GM21529 (cell line): Measurements from ENCODE around the gene LMNA.

Experiments used
- ATAC-seq: cut with Tn5 transposase; IDR thresholded peaks from one replicate; pipeline ENCODE4 v1.9.1; 2021; ENCODE audit not compliant: unreplicated experiment

The LMNA gene

DNA sequence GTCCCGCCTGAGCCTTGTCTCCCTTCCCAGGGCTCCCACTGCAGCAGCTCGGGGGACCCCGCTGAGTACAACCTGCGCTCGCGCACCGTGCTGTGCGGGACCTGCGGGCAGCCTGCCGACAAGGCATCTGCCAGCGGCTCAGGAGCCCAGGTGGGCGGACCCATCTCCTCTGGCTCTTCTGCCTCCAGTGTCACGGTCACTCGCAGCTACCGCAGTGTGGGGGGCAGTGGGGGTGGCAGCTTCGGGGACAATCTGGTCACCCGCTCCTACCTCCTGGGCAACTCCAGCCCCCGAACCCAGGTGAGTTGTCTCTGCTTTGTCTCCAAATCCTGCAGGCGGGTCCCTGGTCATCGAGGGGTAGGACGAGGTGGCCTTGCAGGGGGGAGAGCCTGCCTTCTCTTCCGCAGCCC, 24.0 kb downstream of the LMNA start:
- ATAC-seq = no peak

DNA sequence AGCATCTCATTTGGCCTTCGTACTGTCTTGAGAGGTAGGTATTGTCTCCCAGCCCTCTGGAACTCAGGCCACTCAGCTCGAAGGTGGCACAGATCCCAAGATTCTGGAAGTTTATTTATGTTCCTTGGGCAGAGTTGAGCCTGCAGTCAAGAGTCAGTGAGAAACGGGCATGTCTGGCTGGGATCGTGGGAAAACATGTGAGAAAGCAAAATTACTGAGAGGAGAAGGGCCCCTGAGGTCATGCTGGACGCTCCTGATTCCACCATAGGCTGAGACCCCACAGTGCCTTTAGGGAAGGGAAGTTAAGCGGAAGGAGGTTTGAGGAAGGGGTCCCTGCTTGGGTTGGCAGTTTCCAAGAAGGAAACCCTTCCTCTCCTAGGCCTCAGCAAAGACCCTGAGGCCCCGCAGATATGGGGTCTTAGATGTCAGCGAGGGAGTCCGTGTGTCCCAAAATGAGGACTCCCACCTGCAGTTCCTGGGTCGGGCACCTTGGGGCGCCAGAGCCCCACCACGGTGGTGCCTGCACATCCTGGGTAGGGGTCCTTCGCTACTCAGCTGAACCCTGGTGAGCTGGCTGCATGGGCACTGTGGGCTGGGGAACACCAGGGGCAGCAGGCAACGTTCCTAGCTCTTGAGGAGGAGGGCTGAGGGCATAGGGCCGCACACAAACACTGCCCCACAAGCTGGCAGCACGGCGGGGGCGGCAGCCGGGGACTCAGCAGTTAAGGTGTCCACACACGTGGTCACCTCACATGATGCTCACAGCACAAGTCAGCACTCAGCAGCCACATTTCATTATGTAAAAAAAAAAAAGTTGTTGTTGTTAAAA, 26.6 kb downstream of the LMNA start:
- ATAC-seq = no peak

DNA sequence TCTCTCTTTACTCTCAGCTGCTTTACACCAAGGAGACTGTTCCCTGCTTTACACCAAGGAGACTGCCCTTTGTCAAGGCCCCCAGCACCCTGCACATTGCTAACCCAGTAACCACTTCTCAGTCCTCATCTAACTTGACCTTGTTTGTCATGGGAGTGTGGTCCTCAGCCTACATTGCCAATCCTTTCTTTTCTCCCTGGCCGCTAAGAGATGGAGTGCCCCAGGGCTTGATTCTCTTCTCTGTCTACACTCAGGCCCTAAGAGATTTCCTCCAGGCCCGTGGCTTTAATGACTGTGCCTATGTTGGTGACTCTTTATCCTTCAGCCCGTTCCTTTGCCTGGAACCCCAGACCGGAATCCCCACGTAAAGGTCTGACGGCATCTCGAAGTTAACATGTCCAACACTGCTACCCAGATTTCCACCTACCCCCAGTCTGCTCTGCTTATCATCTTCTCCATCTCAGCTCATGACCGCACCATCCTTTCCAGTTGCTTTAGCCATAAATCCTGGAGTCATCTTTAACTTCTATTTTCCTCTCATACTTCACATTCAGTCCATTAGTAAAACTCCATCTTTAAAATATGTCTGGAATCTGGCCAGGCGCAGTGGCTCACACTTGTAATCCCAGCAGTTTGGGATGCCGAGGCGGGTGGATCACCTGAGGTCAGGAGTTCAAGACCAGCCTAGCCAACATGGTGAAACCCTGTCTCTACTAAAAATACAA, 29.4 kb downstream of the LMNA start:
- ATAC-seq = no peak

DNA sequence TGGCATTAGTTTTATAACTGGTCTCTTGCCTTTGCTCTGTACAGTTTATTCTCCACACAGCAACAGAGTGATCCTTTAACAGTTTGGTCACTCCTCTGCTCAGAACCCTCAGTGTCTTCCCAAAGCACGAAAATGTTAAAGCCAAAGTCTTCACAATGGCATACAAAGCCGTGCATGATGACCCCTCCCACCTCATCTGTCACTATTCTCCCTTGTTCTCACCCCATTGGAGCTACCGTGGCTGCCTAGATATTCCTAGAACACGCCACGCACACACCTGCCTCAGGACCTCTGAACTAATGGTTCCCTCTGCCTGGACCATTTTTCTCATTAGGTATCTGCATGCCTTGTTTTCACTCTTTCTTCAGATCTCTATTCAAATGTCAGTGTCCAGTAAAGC, 30.2 kb downstream of the LMNA start:
- ATAC-seq = no peak

DNA sequence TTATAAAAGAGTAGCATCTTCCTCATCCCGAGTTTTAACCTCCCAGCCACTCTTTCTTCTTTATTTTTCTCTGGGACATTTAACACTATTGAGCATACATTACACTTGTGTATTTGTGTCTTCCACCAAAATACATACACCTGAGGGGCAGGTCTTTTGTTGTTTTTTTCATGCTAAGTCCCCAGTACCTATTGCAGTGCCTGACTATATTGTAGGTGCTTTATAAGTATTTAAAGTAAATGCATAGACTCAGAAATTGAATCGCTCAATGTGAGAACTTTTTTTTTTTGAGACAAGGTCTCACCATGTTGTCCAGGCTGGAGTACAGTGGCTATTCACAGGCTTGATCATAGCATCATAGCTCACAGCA, 31.1 kb downstream of the LMNA start:
- ATAC-seq = no peak

DNA sequence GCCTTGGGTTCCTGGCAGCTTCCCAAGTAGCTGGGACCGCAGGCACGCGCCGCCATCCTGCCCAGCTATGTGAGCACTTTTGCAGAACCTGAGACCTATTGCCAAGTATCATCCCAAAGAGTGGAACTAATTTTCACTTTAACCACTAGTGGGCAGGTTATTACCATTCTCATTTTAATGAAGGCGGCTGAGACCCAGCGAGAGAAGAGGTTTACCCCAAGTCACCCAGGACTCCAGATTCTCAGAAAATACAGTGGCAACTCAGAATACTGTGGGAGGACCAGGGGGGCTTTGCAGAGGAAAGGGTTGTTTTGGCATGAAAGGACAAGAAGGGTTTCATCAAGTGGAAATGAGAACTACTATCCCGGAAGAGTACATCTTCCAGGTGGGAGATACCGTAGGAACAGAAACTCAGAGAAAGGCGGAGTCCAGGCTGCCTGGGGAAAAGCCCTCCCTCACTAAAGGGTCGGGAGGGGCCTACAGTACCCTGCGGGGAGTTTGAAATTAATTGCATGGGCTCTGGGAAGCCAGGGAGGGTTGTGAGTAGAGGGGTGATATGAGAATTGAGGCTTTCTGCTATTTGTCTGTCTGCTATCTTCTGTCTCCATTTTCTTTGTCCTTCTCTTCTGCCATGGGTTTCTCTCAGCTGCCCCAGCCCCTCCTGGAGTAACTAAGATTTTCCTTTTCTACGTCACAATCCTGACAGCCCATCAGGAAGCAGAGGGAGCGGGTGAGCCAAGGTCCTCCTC, 31.7 kb downstream of the LMNA start:
- no peak for ATAC-seq

DNA sequence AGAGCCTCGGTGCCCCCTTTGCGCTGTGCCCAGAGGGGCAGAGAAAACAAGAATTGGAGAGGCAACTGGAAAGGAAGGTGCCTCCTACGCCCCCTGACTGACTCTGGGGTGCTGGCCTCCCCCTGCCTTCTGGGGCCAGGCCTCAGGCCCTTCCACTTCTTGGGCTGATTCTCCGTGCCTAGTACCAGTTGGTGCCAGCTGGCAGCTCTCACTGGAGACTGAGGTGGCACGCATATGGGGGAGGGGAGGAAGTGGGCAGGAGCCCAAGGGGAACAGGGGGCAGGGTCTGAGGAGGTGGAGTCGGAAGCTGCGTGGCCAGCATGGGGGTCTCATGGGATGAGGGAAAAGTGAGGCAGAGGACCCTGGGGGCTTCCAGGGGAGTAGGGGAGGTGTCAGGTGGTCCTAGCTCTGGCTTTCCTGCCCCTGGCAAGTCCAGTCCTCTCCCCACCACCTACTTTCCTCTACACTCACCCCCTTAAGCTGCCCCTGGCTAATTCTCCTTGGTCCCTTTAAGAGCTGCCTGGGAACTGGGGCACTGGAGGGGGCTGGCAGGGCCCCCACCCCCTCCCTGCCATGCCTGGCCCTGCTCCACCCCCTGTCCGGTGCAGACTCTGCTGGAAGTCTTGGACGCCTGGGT, 32.4 kb downstream of the LMNA start:
- ATAC-seq = no peak

DNA sequence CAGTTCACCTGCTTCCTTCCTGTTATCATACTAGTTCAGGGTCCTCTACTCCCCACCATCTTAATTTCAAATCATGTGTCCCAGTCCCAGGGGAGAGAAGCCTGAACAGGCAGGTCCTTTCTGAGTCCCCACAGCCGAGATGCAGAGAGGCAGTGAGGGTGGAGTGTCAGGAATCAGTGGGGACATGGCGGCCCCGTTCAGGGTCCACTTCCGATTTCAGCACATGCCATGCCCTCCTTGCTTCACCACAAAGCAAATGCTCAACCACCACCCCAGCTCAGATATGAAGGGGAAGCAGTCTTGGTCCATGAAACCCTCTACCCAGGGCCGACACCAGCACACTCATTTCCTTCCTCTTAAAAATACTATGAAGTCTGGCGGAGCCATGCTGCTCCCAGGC, 33.7 kb downstream of the LMNA start:
- no peak for ATAC-seq

DNA sequence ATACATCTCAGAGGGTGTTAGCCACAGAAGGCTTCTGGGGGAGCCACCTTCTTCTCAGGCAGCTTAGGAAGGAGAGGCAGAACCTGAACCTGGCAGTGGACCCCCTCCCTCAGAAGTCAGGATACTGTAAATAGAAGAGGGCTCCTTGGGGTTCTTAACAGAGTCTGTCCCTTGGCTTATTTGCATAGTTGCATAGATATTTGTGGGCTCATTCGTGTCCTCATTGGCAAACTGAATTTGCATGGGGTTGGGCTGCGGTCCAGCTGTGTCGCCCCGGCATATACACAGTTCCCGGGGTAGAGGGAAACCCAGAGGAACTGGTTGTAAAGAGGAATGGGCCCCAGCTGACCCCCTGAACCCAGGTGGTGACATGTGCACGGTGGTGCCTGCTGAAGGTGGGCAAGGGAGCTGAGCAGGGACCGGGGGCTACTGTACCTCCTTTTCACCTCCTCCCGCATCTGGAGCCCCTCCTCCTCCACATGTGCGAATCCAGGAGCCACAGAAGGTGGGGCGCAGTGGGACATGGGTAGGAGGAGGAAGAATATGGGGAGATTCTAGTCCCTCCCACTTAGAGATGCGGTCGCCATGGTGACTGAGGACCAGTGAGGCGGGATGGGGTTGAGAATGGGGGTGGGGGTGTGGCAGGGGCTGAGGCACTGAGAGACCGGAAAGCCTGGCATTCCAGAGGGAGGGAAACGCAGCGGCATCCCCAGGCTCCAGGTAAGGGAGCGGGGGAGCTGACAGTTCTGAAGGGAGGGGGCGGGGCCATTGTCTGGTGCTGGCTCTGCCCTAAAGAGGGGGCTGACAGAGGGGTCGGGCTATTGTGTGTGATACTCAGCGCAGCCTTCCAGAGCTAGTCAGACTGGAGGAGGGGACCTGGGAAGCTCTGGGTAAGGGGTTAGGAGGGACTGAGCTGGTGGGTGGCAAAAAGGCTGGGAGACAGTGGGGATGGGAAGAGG, 35.1 kb downstream of the LMNA start:
- peak; percentile 47 for ATAC-seq

DNA sequence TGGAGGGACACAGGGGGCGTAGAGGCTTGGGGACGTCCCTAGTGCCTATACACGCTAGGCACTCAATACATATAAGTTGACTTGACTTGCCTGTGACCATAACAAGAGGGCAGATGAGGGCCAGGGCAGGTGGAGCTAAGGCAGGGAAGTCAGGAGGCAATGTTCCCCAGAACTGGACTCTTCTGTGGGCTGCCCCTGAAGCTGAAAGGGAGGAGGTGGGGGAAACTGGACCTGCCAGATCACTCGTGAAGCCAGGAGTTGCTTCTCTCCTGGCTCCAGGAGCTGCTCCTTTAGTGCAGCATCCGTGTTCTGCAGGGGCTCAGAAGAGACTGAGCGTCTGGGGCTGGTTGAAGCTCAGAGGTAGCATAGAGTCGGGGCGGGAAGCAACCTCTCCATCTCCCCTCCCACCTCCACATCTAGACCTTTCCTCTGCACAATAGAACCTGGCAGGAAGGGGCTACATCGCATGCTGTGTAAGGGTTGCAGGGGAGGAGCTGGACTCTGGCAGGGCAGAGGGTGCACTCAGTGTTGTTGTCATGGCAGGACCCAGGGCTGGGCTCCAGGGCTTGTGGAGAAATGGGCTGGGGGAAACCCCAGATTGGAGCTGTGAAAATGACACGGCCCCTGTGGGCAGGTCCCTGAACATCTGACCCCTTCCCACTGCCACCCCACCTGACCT, 36.0 kb downstream of the LMNA start:
- ATAC-seq = no peak

DNA sequence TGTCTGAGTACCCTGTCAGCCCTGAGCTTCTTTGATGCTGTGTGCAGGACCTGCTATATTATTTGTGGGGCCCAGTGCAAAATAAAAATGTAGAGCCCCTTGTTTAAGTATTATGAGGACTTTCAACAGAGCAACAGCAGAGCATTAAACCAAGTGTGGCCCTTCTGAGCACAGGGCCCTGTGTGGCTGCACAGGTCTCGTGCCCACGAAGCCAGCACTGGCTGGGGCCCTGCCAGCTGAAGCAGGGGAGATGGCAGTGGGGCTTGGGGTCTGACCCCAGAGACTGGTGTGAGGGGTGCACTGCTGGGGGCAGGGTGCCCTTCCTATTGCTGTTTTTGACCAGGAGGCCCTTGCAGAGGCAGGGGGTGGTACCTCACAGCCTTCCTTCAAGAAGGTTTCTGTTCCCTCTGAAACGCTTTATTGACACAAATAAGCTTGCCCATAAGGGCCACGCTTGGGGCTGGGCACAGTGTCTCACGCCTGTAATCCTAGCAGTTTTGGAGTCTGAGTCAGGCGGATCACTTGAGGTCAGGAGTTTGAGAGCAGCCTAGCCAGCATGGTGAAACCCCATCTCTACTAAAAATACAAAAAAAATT, 36.7 kb downstream of the LMNA start:
- ATAC-seq = no peak

DNA sequence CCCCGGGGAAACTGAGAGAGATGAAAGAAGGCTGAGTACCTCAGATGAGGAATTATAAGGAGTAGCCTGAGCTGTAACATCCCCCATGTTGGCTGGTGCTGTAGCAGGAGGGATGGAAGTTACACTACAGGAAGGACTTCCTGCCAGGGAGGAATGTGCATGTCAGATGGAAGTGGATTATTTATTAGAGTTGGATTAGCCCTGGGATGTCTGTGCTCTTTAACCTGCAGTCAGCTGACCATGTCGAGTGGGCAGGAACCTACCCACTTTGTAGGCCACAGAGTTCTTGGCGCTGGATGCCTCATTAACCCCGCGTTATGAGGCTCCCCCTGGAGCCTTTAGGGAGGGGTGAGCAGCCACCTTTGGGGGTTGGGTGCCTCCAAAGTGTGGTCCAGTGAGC, 38.1 kb downstream of the LMNA start:
- no peak for ATAC-seq

DNA sequence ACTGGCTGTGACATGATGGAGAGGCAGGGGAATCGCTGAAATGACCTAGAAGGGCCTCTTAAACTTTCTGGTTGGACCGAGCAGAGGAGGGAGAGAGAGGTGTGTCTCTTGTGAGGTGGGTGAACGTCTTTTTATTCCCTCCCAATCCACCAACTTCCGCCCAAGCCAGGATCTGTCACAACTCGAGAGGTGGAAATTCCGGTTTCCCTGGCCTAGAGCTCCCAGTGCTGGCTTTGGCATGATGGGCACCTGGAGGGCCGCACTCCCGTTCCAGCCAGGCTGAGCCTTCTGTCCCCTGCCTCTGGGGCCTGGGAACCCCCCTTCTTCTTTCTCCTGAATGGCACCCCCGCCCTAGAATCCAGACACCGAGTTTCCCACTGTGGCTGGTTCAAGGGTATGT, 38.9 kb downstream of the LMNA start, which contains the start of gene SEMA4A:
Gene SEMA4A (plus strand): TSS at position 224 of the 400 bp plus-strand sequence. CDS start 994 bp downstream, outside the sequence.
- ATAC-seq = no peak

DNA sequence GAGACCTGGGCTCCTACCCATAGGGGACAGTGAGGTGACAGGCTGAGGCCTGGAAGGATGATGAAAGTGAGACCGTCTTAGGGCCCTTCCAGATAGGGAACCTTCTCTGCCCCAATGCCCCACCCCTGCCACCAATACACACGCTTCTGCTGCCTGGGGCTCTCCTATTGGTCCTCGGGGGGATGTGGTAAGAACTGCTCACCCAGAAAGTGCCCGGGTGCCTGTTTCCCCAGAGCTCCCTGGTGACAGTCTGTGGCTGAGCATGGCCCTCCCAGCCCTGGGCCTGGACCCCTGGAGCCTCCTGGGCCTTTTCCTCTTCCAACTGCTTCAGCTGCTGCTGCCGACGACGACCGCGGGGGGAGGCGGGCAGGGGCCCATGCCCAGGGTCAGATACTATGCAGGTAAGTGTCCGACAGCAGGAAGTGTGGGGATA, 39.8 kb downstream of the LMNA start:
- peak; percentile 55 for ATAC-seq

DNA sequence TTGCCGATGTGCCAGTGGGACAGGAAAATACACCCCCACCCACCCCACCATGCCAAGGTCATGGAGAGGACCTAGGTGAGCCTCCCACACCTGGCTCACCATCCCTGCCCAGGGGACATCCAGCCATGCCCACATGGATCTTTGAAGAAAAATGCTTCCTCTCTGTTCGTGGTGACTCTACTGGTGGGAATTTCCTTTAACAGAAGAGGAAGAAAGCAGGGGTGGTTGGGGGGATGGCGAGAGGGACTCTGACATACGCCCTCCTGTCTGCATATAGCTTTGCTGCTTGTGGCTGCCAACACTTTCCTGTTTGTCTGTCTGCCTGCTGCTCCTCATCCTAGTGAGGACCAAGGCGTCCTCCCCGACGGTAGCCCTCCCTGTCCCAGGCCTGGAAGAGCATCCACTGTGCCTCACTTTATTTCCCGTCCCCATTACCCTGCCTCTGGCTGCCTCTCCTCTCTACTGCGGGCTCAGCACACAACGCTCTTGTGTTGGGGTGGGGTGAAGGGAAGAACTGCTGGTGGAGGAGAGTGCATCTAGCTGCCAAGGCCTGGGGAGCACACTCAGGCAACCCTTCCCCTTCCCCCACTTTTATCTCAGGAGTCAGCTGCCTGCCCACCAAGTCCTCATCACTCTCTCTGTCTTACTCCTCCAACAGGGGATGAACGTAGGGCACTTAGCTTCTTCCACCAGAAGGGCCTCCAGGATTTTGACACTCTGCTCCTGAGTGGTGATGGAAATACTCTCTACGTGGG, 41.4 kb downstream of the LMNA start:
- no peak for ATAC-seq

DNA sequence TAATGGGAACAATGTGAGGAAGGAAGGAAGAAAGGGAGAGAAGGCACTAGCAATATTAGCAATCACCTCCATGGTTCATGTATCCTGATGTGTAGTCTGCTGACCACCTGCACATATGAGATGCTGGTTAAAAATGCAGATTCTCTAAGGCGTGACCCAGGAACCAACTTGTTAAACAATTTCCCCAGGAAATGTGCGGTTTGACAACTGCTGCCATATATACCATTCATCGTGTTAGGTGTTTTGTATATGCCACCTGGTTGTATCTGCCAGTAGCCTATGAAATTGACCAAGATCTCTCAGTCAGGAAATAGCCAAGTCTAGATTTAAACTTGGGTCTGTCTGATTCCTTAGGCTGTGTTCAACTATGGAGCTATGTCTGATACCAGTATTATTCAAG, 43.0 kb downstream of the LMNA start:
- no peak for ATAC-seq

DNA sequence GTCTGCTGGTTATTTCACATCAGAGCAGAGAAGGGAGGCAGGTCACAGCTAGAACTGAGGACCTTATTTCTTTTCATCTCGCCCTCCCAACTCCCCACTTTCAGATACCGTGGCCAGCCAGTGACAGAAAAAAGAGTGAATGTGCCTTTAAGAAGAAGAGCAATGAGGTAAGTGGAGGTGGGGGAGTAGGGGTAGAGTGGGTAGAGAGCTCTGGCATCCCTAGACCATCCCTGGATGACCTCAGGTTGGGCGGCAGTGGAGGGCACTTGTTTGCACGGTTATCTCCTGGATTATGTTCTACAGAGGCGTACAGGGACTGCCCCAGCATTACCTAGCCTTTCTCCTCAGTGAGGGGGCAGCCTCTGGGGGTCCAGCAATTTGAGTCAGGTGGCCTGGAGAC, 43.5 kb downstream of the LMNA start:
- no peak for ATAC-seq

DNA sequence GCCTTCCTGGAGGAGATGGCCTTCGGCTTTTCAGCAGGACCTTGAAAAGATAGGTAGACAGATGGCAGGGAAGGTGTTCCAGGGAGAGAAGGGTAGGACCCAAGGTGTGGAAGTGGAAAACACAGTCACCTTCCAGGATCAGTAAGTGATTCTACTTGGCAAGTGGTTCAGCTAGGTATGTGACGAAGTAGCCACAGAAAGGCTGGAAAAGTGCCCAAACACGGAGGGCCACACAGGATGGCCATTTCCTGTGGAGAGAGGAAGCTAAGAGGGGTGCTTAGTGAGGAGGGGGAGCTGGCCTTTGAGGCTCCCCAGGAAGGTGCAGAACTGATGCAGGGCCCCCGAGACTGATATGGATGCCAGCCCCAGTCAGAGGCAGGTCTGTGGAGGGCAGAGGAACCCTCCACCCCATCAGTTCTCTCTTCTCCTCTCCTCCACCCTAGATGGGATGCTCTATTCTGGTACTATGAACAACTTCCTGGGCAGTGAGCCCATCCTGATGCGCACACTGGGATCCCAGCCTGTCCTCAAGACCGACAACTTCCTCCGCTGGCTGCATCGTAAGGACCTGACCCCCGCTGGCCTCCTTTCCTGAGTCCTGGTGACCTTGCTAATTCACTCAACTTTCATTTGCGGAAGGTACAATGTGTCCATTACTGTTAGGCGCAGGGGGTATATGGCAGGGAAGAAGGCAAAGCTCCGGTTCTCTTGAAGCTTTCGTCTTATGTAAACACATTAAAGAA, 45.7 kb downstream of the LMNA start:
- no peak for ATAC-seq
